ENCODE results near the gene XXYLT1.
"Not testable (repeated sequence)": the region's sequence is repeated elsewhere in the genome, so short reads cannot be mapped to it uniquely, and the experiment has no call there.

Gene XXYLT1

GRCh38 chr3:195249858-195250464 lies 21.0 kb downstream of the XXYLT1 start:
- no peak for DNase-seq

- DNase-seq = no peak
These were observed 21.7 kb downstream of the XXYLT1 start for GRCh38 chr3:195249057-195249770.

- no peak for DNase-seq
These were observed 22.7 kb downstream of the XXYLT1 start for GRCh38 chr3:195248281-195248680.

GRCh38 chr3:195247863-195248189 lies 23.1 kb downstream of the XXYLT1 start:
- DNase-seq = no peak

DNA sequence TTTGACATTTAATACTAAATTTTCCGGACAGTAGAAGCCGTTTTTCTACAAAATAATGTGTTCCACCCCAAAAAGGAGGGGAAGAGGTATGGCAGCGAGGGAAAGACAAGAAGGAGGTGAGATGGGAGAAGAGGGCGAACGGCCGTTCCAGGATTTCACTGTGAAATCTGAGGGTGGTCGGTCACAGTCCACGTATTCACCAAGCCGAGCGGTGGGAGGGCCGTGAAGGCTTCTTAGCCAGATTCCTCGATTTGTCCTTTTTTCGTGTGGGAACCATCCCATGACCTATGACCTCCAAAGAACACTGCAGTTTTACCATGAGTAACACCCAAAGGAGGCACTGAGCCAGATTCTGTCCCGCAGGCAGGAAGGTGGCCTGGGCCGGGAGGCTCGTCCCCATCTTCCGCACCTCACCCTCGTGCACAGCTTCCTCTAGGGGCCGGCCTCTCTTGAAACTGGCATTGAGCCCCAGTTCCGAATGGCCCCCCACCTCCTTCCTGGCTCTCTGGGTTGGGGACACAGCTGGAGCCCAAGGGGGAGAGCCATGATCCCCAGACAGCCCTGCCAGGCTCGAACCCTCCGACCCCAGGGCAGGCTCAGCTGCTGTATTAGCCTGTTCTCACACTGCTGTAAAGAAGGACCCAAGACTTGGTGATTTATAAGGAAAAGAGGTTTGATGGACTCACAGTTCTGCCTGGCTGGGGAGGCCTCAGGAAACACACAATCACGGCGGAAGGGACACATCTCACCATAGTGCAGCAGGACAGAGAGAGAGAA lies 23.7 kb downstream of the XXYLT1 start:
- no peak for DNase-seq

GRCh38 chr3:195246581-195246995 lies 24.4 kb downstream of the XXYLT1 start:
- DNase-seq = no peak

DNA sequence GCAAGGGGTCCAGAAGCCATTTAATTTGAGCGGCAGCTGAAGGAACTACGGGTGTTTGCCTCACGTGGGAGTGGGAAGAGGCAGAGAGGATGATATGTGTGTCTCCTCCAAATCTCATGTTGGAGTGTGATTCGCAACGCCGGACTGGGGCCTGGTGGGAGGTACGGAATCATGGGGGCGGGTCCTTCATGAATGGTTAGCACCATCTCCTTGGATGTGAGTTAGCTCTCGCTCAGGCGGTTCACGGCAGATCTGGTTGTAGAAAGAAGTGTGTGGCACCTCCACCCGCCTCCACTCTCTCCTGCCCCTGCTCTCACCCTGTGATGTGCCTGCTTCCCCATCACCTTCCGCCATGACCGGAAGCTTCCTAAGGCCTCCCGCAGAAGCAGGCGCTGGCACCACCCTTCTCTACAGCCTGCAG lies 25.4 kb downstream of the XXYLT1 start:
- no peak for DNase-seq

DNA sequence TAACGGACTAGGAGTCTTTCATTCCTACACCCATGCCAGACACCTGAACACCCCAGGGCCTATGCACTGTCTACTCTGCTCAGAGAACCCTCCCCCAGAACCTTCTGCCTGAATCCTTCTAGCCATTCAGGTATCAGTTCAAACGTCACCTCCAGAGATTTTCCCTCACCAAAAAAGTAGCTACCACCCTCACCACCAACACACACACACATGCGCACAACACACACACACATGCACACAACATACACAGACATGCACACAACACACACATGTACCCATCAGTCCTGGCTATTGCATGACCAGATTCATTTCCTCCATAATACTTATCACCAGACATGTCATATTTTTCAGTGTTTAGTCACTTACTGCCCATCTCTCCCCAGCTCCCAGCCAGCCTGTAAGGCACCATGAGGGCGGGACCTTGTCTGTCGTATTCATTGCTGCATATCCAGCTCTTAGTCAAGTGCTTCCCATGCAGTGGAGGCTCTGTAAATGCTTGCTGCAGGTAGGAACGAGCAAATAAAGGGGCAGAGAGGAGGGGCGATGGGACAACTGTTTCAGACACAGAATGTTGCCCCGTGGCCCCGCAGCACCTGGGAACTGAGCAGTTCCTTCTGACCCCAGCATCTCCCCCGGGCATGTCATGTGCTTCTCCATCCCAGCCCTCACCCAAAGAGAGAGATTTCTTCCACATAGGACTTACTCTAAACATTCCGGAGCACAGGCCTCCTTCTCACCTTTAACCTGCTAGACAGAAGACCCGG lies 29.2 kb downstream of the XXYLT1 start:
- DNase-seq = no peak

GRCh38 chr3:195240939-195241338 lies 30.0 kb downstream of the XXYLT1 start:
- peak; percentile 11 for DNase-seq

- DNase-seq = no peak
These were observed 30.7 kb downstream of the XXYLT1 start for GRCh38 chr3:195240171-195240701.

GRCh38 chr3:195239121-195239520 lies 31.8 kb downstream of the XXYLT1 start:
- no peak for DNase-seq

GRCh38 chr3:195238586-195239118 lies 32.3 kb downstream of the XXYLT1 start:
- no peak for DNase-seq

- no peak for DNase-seq
These were observed 32.8 kb downstream of the XXYLT1 start for GRCh38 chr3:195238081-195238571.

GRCh38 chr3:195236801-195237570 lies 34.0 kb downstream of the XXYLT1 start:
- DNase-seq = no peak

DNA sequence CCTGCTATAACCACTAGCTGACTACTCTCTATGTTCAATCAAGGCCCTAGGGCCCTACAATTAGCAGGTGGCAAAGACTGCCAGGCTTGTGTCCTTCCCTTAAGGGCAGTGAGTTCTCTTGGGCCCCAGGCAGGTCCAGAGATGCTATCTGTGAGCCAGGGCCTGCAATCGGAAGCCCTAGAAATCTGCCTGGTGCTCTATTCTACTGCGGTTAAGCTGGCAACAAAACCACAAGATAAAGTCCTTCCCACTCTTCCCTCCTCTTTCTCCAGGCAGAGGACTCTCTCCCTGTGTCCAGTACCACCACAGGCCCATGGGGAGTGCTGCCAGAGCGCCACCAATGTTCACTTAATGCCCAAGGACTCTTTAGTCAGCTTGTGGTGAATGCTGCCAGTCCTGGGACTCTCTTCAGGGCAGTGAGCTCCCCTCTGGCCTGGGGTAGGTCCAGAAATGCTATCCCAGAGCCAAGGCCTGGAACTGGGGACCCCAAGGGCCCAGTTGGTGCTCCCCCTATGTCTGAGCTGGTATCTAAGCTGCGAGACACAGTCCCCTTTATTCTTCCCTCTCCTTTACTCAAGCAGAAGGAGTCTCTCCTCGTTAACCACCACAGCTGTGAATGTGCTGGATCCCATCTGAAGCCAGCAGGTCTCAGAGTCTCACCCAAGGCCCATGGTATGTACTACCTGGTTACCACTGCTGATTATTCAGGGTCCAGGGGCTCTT lies 34.7 kb downstream of the XXYLT1 start:
- no peak for DNase-seq

- DNase-seq = no peak
These were observed 40.7 kb downstream of the XXYLT1 start for GRCh38 chr3:195230244-195230643.

- not testable (repeated sequence) for DNase-seq
These were observed 42.1 kb downstream of the XXYLT1 start for GRCh38 chr3:195228886-195229285.

GRCh38 chr3:195227871-195228270 lies 43.1 kb downstream of the XXYLT1 start:
- no peak for DNase-seq

GRCh38 chr3:195226900-195227447 lies 44.0 kb downstream of the XXYLT1 start:
- DNase-seq = no peak

DNA sequence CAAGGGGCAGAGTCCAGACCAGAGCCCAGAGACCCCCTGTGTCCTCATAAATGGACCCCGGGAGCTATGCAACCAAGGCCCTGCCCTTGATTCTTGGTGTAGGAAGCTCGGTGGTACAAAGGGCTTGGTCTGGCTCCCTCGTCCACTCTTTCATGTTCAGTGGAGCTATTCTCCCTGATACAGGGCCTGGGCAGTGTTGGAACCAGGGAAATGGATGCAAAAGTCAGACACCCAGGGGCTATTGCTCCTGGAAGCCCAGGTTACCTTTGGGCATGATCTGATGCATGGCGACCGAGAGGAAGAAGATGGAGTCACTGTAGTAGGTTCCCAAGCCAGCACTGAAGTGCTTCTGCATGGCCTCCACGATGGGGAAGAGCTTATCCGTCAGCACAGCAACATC lies 44.5 kb downstream of the XXYLT1 start:
- no peak for DNase-seq

Data from NCI-H1105 treated with DMSO at 0.1 percent for 48 hours (cell line).